Natural killer cell treated with Interleukin-12 subunit alpha and Interleukin-12 subunit beta and Interleukin-15 and Interleukin-18, amount 100 ng/mL, for 72 hours (primary cell): Measurements from ENCODE around the gene CDK1. TPM values are rescaled to one million over a fixed set of nuclear protein-coding genes. Genes with fewer than 3 reads are reported as not detected.

Experiments used
- ATAC-seq, 2 donors: fragments of 150-1000 bp; cut with Tn5 transposase in 1 of 2; sonication (Bioruptor Pico), chemical (Tn5 transposase) in 1 of 2; 2 replicates each; pipeline ENCODE4 v1.10.0; 2021
- DNase-seq: peaks from one replicate; pipeline ENCODE4 v3.0.0; 2022; ENCODE audit warnings: low spot score
- H3K27ac Mint-ChIP-seq, 2 donors: 1 replicate in 1 of 2; 2 replicates in 1 of 2; pipeline ENCODE4 v1.8.0; 2022; ENCODE audit warnings: mixed read lengths in 2 of 2, mild to moderate bottlenecking in 1 of 2, moderate library complexity in 1 of 2
- H3K27me3 Mint-ChIP-seq, 2 donors: 1 replicate in 1 of 2; 2 replicates in 1 of 2; pipeline ENCODE4 v1.8.0; 2022; ENCODE audit warnings: mixed read lengths in 2 of 2
- H3K36me3 Mint-ChIP-seq: one replicate; pipeline ENCODE4 v1.8.0; 2022; ENCODE audit warnings: mixed read lengths
- H3K4me1 Mint-ChIP-seq, 2 donors: 1 replicate in 1 of 2; 2 replicates in 1 of 2; pipeline ENCODE4 v1.8.0; 2022; ENCODE audit warnings: low read depth in 2 of 2, mixed read lengths in 2 of 2, mild to moderate bottlenecking in 1 of 2
- H3K4me3 Mint-ChIP-seq: one replicate; pipeline ENCODE4 v1.8.0; 2022; ENCODE audit warnings: mixed read lengths
- H3K9me3 Mint-ChIP-seq: 2 replicates; pipeline ENCODE4 v1.8.0; 2022; ENCODE audit warnings: mixed read lengths
- total RNA-seq, 2 donors: library from RNA; stranded (reverse); gene quantifications; one replicate each; pipeline ENCODE4 v1.2.3, GENCODE V29; 2022

Gene CDK1
- total RNA-seq, 2 donors from 2014 or later = 52.9 to 61.1 TPM

DNA sequence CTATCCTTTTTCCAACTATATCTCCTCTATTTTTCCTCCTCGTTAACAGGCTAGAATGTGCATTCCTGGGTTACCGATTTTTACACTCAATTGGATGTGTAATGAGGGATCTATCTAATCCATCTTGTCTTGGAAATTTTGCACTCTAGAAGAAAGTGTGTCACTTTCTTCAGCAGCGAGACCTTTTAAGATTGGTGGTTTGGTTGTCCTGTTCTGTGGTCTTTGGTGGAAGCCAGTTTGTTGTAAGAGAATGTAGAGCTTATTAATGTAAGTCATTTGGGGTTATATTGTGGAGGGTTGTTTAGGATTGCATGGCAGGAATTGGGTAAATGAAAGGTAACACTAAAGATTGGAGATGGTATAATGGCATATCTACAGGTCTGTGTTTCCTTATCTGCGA is 16.7 kb downstream of the CDK1 start:
- Mint-ChIP-seq H3K9me3 (no peaks in the 10 kb centered on the region), H3K4me3 (no peak overlapping the region), H3K27ac (no peak overlapping the region), H3K4me1 (peaks cover 5 to 19% of the 10 kb centered on the region in 2 donors), H3K27me3 (no peaks in the 10 kb centered on the region), H3K36me3 (peaks cover 29% of the 10 kb centered on the region)
- DNase-seq = no peak
- ATAC-seq = no peak

DNA sequence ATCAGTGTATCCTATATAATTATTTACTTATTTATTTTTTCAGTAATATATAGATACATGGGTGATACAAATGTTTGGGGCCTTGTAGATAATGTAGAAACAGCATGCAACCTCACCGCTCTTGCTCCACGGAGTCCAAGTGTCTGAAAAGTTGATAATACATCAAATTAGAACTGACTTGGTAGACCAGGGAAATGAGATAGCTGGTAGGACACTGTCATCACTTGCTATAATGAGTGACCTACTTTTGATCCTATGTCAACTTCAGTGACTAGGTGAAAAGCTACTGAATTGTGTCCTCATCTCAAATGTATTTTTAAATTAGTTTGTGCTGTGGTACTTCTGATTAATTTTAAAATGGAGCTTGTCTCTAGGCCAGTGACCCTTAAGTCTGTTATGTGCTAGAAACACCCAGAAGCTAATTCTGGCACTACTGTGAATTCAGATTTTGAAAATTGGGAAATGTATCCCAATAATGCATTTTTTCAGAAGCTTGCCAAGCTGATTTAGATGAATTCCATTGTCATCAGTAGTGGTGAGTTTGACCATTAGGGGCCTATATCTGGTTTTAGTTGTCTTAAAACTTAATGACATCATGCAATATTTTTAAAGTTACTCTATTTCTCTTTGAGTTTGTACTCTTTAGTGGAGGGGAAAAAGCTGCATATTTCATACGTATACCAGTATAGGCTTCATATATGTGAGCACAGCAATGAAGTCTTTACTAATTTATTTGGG is 17.4 kb downstream of the CDK1 start:
- H3K4me1 Mint-ChIP-seq = peaks cover 5 to 12% of the 10 kb centered on the region in 2 donors

DNA sequence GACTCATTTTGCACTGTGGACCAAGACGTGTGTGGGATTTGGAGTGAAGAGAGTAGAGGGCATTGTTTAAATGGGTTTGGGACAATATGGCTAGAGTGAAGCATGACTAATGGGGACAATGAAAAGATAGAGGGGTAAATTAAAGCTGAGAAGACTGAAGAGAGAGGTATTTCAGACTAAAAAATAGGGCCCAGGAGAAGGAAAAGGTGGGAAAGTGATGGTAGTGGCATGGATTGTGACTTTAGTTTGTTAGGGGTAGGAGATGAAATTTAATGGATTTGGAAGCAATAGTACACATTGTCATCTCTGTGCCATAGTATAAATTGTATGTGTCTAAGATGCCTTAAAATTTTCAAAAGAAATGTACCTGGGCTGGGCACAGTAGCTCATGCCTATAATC is 18.2 kb downstream of the CDK1 start:
- Mint-ChIP-seq H3K36me3 (peaks cover 19% of the 10 kb centered on the region), H3K9me3 (no peaks in the 10 kb centered on the region), H3K4me3 (no peak overlapping the region), H3K4me1 (peaks cover 3 to 9% of the 10 kb centered on the region in 2 donors), H3K27me3 (no peaks in the 10 kb centered on the region), H3K27ac (no peak overlapping the region)
- no peak for ATAC-seq
- no peak for DNase-seq

More for the DNA sequence above, 17.4 kb downstream of the CDK1 start:
- Mint-ChIP-seq H3K27me3 (no peaks in the 10 kb centered on the region), H3K9me3 (no peaks in the 10 kb centered on the region), H3K27ac (no peak overlapping the region), H3K36me3 (peaks cover 26% of the 10 kb centered on the region), H3K4me3 (no peak overlapping the region)
- ATAC-seq = no peak
- no peak for DNase-seq

DNA sequence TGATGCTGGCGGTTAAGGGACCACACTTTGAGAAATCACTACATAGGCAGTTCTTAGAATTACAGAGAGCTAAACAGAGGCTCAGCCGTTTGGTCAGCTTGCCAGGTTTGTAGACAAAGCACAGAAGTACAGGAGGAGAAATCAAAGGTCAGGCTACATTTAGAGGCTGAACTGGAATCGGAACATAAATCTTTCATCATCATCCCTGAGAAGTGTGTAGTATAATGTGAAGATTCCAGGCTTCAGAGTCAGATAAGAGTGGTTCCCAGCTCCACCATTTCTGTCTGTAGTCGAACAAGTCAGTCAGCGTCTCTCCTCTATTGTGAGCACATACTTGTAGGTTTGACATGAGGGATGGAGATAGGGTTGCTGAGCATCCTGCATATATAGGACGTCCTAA is 18.9 kb downstream of the CDK1 start:
- no peak for ATAC-seq
- H3K27ac Mint-ChIP-seq = no peak overlapping the region
- no peak for DNase-seq
- no peaks in the 10 kb centered on the region for H3K27me3 Mint-ChIP-seq
- H3K36me3 Mint-ChIP-seq = peaks cover 18% of the 10 kb centered on the region
- H3K4me1 Mint-ChIP-seq = peaks cover 3 to 9% of the 10 kb centered on the region in 2 donors
- H3K9me3 Mint-ChIP-seq = no peaks in the 10 kb centered on the region
- no peak overlapping the region for H3K4me3 Mint-ChIP-seq

DNA sequence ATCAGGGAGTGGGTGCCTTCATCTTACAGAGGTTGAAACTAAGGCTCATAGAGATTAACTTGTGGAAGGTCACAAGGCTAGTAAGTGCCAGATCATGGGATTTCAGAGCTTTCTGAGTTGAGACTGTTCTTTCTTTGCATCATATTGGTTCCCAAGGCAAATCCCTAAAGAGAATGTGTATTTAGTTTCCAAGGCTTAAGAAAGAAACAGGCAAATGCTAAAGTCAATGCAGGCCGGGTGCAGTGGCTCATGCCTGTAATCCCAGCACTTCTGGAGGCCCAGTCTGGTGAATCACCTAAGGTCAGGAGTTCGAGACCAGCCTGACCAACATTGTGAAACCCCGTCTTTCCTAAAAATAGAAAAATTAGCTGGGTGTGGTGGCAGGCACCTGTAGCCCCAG is 19.8 kb downstream of the CDK1 start:
- DNase-seq (no peak), ATAC-seq (no peak)
- Mint-ChIP-seq H3K27me3 (no peaks in the 10 kb centered on the region), H3K4me3 (no peak overlapping the region), H3K4me1 (peaks cover 3 to 5% of the 10 kb centered on the region in 2 donors), H3K9me3 (no peaks in the 10 kb centered on the region), H3K36me3 (peaks cover 11% of the 10 kb centered on the region), H3K27ac (no peak overlapping the region)

- no peak overlapping the region for H3K27ac Mint-ChIP-seq
- peaks cover 3 to 5% of the 10 kb centered on the region in 2 donors for H3K4me1 Mint-ChIP-seq
- H3K4me3 Mint-ChIP-seq = no peak overlapping the region
- H3K36me3 Mint-ChIP-seq = peaks cover 11% of the 10 kb centered on the region
- no peaks in the 10 kb centered on the region for H3K27me3 Mint-ChIP-seq
- H3K9me3 Mint-ChIP-seq = no peaks in the 10 kb centered on the region
- DNase-seq (no peak), ATAC-seq (no peak)
Observed at GRCh38 chr10:60798870-60799269, 20.6 kb downstream of the CDK1 start.

- Mint-ChIP-seq H3K4me3 (no peak overlapping the region), H3K27ac (no peak overlapping the region), H3K27me3 (no peaks in the 10 kb centered on the region), H3K4me1 (peaks cover under 1% of the 10 kb centered on the region in 2 donors), H3K9me3 (no peaks in the 10 kb centered on the region), H3K36me3 (peaks cover 7% of the 10 kb centered on the region)
- ATAC-seq (no peak), DNase-seq (no peak)
Observed at GRCh38 chr10:60799971-60800650, 21.8 kb downstream of the CDK1 start.

DNA sequence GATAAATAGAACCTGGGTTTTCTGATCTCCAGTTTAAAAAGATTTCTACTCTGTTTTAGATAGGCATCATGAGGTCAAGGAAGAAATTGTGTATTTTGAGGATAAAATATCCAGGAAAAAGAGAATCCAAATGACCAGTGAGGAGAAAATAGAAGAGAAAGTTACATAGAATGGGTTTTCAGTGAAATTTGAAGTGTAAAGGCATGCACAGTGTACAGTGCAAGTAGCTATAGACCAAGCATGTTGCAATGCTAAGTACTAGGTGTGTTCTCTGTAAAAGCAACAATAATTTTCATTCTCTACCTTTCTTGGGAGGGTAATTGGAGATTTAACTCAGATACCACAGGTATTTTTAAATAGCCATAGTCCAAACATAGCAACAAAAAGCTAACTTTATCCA is 22.6 kb downstream of the CDK1 start:
- Mint-ChIP-seq H3K27me3 (no peaks in the 10 kb centered on the region), H3K36me3 (peaks cover 6% of the 10 kb centered on the region), H3K4me3 (no peak overlapping the region), H3K27ac (no peak overlapping the region), H3K4me1 (no peaks in the 10 kb centered on the region), H3K9me3 (no peaks in the 10 kb centered on the region)
- DNase-seq (no peak), ATAC-seq (no peak)

DNA sequence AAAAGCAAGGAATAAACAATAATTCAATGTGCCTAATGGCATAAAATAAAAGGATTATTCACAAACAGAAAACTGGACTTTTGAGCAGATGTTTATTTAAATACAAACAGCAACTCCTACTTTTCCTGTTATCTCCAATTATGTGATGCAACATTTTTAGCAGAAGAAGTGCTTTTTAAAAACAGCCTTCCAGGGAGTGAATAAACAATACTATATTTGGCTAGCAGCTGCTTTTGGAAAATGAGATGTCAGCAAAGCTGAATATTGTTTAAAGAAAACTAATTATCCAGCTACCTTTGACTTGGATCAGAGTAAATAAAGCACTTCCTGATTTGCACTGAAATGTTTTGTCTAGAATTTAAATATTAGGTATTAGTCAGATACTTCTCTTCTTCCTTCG is 23.2 kb downstream of the CDK1 start:
- Mint-ChIP-seq H3K36me3 (peaks cover 1% of the 10 kb centered on the region), H3K4me1 (no peaks in the 10 kb centered on the region), H3K27ac (no peak overlapping the region), H3K27me3 (no peaks in the 10 kb centered on the region), H3K4me3 (no peak overlapping the region), H3K9me3 (no peaks in the 10 kb centered on the region)
- DNase-seq (no peak), ATAC-seq (no peak)

DNA sequence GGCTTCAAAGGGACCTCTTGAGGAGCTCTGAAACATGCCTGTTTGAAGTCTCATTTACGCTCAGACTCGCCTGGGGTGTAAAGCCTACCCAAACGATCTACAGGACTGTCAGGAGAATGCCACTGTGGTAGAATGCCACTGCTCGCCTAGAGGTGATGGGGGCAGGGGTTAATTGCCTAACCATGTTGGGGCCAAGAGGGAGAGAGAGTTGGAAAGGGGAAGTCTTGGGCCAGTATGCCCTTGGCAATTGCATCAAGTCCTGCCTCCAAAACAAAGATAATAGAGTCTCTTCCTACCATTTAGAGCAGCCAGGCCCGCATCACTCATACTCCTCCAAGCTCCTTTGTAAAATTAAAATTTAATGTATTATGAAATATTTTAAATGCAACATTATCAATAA is 25.2 kb downstream of the CDK1 start:
- no peaks in the 10 kb centered on the region for H3K4me1 Mint-ChIP-seq
- no peaks in the 10 kb centered on the region for H3K9me3 Mint-ChIP-seq
- no peak overlapping the region for H3K27ac Mint-ChIP-seq
- no peak for DNase-seq
- H3K27me3 Mint-ChIP-seq = no peaks in the 10 kb centered on the region
- no peak for ATAC-seq
- no peak overlapping the region for H3K4me3 Mint-ChIP-seq
- H3K36me3 Mint-ChIP-seq = no peaks in the 10 kb centered on the region

DNA sequence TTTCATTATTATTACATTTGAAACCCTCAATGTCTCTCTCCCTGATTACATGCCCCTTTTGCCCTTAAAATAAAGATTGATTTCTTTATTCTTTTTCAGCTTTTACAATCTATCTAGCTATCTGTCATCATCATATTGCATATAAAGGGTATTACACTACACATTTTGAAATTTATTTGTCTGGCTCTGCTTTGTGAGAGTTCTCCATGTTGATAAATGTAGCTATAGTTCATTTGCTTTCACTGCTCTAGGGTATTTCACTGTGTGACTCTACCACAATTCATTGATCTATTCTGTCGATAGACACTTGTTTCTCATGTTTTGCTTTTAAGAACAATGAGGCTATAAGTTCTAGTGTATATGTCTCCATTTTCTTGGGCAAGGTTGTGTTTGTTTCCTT is 25.6 kb downstream of the CDK1 start:
- no peaks in the 10 kb centered on the region for H3K27me3 Mint-ChIP-seq
- no peaks in the 10 kb centered on the region for H3K4me1 Mint-ChIP-seq
- no peaks in the 10 kb centered on the region for H3K9me3 Mint-ChIP-seq
- no peak overlapping the region for H3K27ac Mint-ChIP-seq
- H3K36me3 Mint-ChIP-seq = no peaks in the 10 kb centered on the region
- H3K4me3 Mint-ChIP-seq = no peak overlapping the region
- DNase-seq = no peak
- ATAC-seq = no peak

- Mint-ChIP-seq H3K4me1 (peaks cover 2 to 5% of the 10 kb centered on the region in 2 donors), H3K9me3 (no peaks in the 10 kb centered on the region), H3K27me3 (no peaks in the 10 kb centered on the region), H3K27ac (no peak overlapping the region), H3K4me3 (no peak overlapping the region), H3K36me3 (no peaks in the 10 kb centered on the region)
- ATAC-seq (no peak), DNase-seq (no peak)
Observed at GRCh38 chr10:60806921-60807320, 28.6 kb downstream of the CDK1 start.

GRCh38 chr10:60807499-60807898 is 29.2 kb downstream of the CDK1 start:
- ATAC-seq (no peak), DNase-seq (no peak)
- Mint-ChIP-seq H3K9me3 (no peaks in the 10 kb centered on the region), H3K27ac (no peak overlapping the region), H3K36me3 (no peaks in the 10 kb centered on the region), H3K4me3 (no peak overlapping the region), H3K4me1 (peaks cover 2 to 5% of the 10 kb centered on the region in 2 donors), H3K27me3 (no peaks in the 10 kb centered on the region)

- H3K4me1 Mint-ChIP-seq = peaks cover 2 to 5% of the 10 kb centered on the region in 2 donors
- no peak for DNase-seq
- no peak overlapping the region for H3K27ac Mint-ChIP-seq
Observed at GRCh38 chr10:60808036-60808435, 29.8 kb downstream of the CDK1 start.

More at GRCh38 chr10:60808036-60808435, 29.8 kb downstream of the CDK1 start:
- no peak for ATAC-seq
- no peaks in the 10 kb centered on the region for H3K36me3 Mint-ChIP-seq
- H3K9me3 Mint-ChIP-seq = no peaks in the 10 kb centered on the region
- H3K4me3 Mint-ChIP-seq = no peak overlapping the region
- H3K27me3 Mint-ChIP-seq = no peaks in the 10 kb centered on the region
